HG03064 (cell line): ENCODE measurements around the gene SMG5.

ENCODE experiments used
- ATAC-seq: cut with Tn5 transposase; IDR thresholded peaks from one replicate; pipeline ENCODE4 v1.9.1; 2021; ENCODE audit warnings: low read depth; ENCODE audit not compliant: unreplicated experiment

Gene SMG5

GRCh38 chr1:156283521-156283920 lies 896 bp upstream of the SMG5 start:
- no peak for ATAC-seq

GRCh38 chr1:156281693-156282478 lies 739 bp downstream of the SMG5 start:
- no peak for ATAC-seq

GRCh38 chr1:156281281-156281680 lies 1.3 kb downstream of the SMG5 start:
- peak; percentile 40 for ATAC-seq

GRCh38 chr1:156279837-156280236 lies 2.8 kb downstream of the SMG5 start:
- ATAC-seq, result no peak

- no peak for ATAC-seq
Measured at GRCh38 chr1:156276966-156277381, 5.7 kb downstream of the SMG5 start.

GRCh38 chr1:156276532-156276931 lies 6.1 kb downstream of the SMG5 start:
- no peak for ATAC-seq

GRCh38 chr1:156270314-156270713 lies 12.3 kb downstream of the SMG5 start:
- ATAC-seq, result no peak

GRCh38 chr1:156268336-156268735 lies 14.3 kb downstream of the SMG5 start:
- no peak for ATAC-seq

GRCh38 chr1:156266051-156266450 lies 16.6 kb downstream of the SMG5 start:
- no peak for ATAC-seq

- no peak for ATAC-seq
Measured at GRCh38 chr1:156263288-156263655, 19.4 kb downstream of the SMG5 start.

- no peak for ATAC-seq
Measured at GRCh38 chr1:156262461-156263287, 20.0 kb downstream of the SMG5 start.

- no peak for ATAC-seq
Measured at GRCh38 chr1:156260896-156261295, 21.7 kb downstream of the SMG5 start.

GRCh38 chr1:156259805-156260204 lies 22.8 kb downstream of the SMG5 start:
- no peak for ATAC-seq

GRCh38 chr1:156258859-156259258 lies 23.8 kb downstream of the SMG5 start:
- ATAC-seq, result no peak

GRCh38 chr1:156257711-156258110 lies 24.9 kb downstream of the SMG5 start:
- no peak for ATAC-seq

GRCh38 chr1:156253634-156254033 lies 29.0 kb downstream of the SMG5 start:
- ATAC-seq, result no peak

- ATAC-seq, result no peak
Measured at GRCh38 chr1:156251527-156251926, 31.1 kb downstream of the SMG5 start.

GRCh38 chr1:156249593-156249992 lies 33.0 kb downstream of the SMG5 start:
- no peak for ATAC-seq

- ATAC-seq, result no peak
Measured at GRCh38 chr1:156248323-156248683, 34.3 kb downstream of the SMG5 start.

GRCh38 chr1:156247460-156248322 lies 34.9 kb downstream of the SMG5 start, which contains the start of gene PAQR6:
Gene PAQR6 (minus strand): TSS chr1:156248056. CDS start chr1:156246731, 1,325 bp downstream.
- no peak for ATAC-seq
